ENCODE data around the gene COLEC12. TPM values are rescaled to one million over a fixed set of nuclear protein-coding genes. Genes with fewer than 3 reads are reported as not detected.

The COLEC12 gene
- total RNA-seq, 4 donors from 2014 or later, result 20.2 to 81.3 (median 29.1) TPM

GRCh38 chr18:320155-320554, 180.3 kb downstream of the COLEC12 start:
- no peaks in the 10 kb centered on the region for H3K36me3 ChIP-seq
- no peaks in the 10 kb centered on the region for H3K27me3 ChIP-seq
- H3K27ac ChIP-seq, result no peak overlapping the region
- intact Hi-C loops (cut with DNase I; ENCODE audit: low total_unique reads), result no loop called here
- H3K4me1 ChIP-seq, result no peaks in the 10 kb centered on the region
- TF ChIP-seq POLR2A (IDR thresholded peaks at IDR 0.05), result no peak
- no peak for TF ChIP-seq CTCF (IDR thresholded peaks at IDR 0.05)
- no peak overlapping the region for H3K4me3 ChIP-seq
- H3K9me3 ChIP-seq, result no peaks in the 10 kb centered on the region
- DNase-seq, result no peak

GRCh38 chr18:319720-320119, 180.8 kb downstream of the COLEC12 start:
- no peak for DNase-seq
- no peak for TF ChIP-seq POLR2A (IDR thresholded peaks at IDR 0.05)
- TF ChIP-seq CTCF (IDR thresholded peaks at IDR 0.05), result no peak
- Histone ChIP-seq H3K4me3 (no peak overlapping the region), H3K27me3 (no peaks in the 10 kb centered on the region), H3K36me3 (no peaks in the 10 kb centered on the region), H3K4me1 (no peaks in the 10 kb centered on the region), H3K27ac (no peak overlapping the region), H3K9me3 (no peaks in the 10 kb centered on the region)
- intact Hi-C loops (cut with DNase I; ENCODE audit: low total_unique reads), result no loop called here

GRCh38 chr18:318791-319291, 181.7 kb downstream of the COLEC12 start:
- TF ChIP-seq CTCF (IDR thresholded peaks at IDR 0.05), result no peak
- TF ChIP-seq POLR2A (IDR thresholded peaks at IDR 0.05), result no peak
- Histone ChIP-seq H3K9me3 (no peaks in the 10 kb centered on the region), H3K36me3 (no peaks in the 10 kb centered on the region), H3K27ac (no peak overlapping the region), H3K4me1 (no peaks in the 10 kb centered on the region), H3K4me3 (no peak overlapping the region), H3K27me3 (no peaks in the 10 kb centered on the region)
- intact Hi-C loops (cut with DNase I; ENCODE audit: low total_unique reads), result no loop called here
- no peak for DNase-seq

- Histone ChIP-seq H3K27ac (no peak overlapping the region), H3K4me3 (no peak overlapping the region), H3K36me3 (no peaks in the 10 kb centered on the region), H3K4me1 (no peaks in the 10 kb centered on the region), H3K9me3 (no peaks in the 10 kb centered on the region), H3K27me3 (no peaks in the 10 kb centered on the region)
- DNase-seq, result no peak
- intact Hi-C loops (cut with DNase I; ENCODE audit: low total_unique reads), result no loop called here
- no peak for TF ChIP-seq POLR2A (IDR thresholded peaks at IDR 0.05)
- TF ChIP-seq CTCF (IDR thresholded peaks at IDR 0.05), result no peak
Measured at GRCh38 chr18:317618-318017, 182.9 kb downstream of the COLEC12 start.

- intact Hi-C loops (cut with DNase I; ENCODE audit: low total_unique reads), result no loop called here
- DNase-seq, result no peak
- Histone ChIP-seq H3K4me1 (no peaks in the 10 kb centered on the region), H3K4me3 (no peak overlapping the region), H3K9me3 (no peaks in the 10 kb centered on the region), H3K27me3 (no peaks in the 10 kb centered on the region), H3K36me3 (no peaks in the 10 kb centered on the region), H3K27ac (no peak overlapping the region)
- TF ChIP-seq CTCF (IDR thresholded peaks at IDR 0.05), result no peak
- no peak for TF ChIP-seq POLR2A (IDR thresholded peaks at IDR 0.05)
Measured at GRCh38 chr18:316393-316792, 184.1 kb downstream of the COLEC12 start.
